PFSK-1 (cell line): ENCODE measurements around the gene HAVCR2.

Experiments
- TAF1 ChIP-seq: IDR thresholded peaks from 2 replicates; pipeline ENCODE4 v1.6.1; 2012; ENCODE audit warnings: low read length, control low read depth, borderline replicate concordance; ENCODE audit not compliant: insufficient read depth
- TF ChIP-seq, protein P1 (sequence below), 2 experiments: IDR thresholded peaks; 2 replicates each; pipeline versions ENCODE4 v1.6.1 to v1.8.0; 2011 to 2012; ENCODE audit warnings: low read depth in 2 of 2, low read length in 2 of 2, control low read depth in 1 of 2, inconsistent platforms in 1 of 2, mild to moderate bottlenecking in 1 of 2, moderate library complexity in 1 of 2; ENCODE audit not compliant: insufficient read depth in 1 of 2

DNA sequence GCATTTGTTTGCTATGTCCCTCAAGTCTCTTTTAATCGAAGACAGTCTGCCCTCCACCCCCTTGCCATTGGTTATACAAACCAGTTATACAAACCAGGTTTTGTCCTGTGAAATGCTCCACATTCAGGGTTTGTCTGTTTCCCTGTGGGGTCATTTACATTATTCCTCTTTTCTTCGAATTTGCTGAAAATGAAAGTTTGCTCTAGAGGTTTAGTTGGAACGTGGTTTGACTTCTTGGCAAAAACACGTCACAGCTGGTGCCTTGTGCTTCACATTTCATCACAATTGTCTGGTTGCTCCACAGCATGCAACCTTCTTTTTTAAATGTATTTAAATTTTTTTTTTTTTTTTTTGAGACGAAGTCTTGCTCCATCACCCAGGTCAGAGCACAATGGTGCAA lies 4.2 kb upstream of the HAVCR2 start:
- no peak for TF ChIP-seq TAF1
- TF ChIP-seq, protein P1, sequence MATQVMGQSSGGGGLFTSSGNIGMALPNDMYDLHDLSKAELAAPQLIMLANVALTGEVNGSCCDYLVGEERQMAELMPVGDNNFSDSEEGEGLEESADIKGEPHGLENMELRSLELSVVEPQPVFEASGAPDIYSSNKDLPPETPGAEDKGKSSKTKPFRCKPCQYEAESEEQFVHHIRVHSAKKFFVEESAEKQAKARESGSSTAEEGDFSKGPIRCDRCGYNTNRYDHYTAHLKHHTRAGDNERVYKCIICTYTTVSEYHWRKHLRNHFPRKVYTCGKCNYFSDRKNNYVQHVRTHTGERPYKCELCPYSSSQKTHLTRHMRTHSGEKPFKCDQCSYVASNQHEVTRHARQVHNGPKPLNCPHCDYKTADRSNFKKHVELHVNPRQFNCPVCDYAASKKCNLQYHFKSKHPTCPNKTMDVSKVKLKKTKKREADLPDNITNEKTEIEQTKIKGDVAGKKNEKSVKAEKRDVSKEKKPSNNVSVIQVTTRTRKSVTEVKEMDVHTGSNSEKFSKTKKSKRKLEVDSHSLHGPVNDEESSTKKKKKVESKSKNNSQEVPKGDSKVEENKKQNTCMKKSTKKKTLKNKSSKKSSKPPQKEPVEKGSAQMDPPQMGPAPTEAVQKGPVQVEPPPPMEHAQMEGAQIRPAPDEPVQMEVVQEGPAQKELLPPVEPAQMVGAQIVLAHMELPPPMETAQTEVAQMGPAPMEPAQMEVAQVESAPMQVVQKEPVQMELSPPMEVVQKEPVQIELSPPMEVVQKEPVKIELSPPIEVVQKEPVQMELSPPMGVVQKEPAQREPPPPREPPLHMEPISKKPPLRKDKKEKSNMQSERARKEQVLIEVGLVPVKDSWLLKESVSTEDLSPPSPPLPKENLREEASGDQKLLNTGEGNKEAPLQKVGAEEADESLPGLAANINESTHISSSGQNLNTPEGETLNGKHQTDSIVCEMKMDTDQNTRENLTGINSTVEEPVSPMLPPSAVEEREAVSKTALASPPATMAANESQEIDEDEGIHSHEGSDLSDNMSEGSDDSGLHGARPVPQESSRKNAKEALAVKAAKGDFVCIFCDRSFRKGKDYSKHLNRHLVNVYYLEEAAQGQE (IDR thresholded peaks at IDR 0.05; ENCODE audit: insufficient read depth in 1 of 2, low read depth in 2 of 2, low read length in 2 of 2) = no peak
